Right cardiac atrium (tissue), 5 donors: Measurements from ENCODE around the gene NDUFAF8. TPM values are rescaled to one million over a fixed set of nuclear protein-coding genes. Genes with fewer than 3 reads are reported as not detected.
"Not testable (repeated sequence)": the region's sequence is repeated elsewhere in the genome, so short reads cannot be mapped to it uniquely, and the experiment has no call there.

ENCODE experiments used
- ATAC-seq, 2 donors: fragments of 200-7000 bp; cut with Tn5 transposase; one replicate each; pipeline versions ENCODE4 v1.8.0 to v1.9.1; 2020; ENCODE audit warnings: moderate library complexity in 2 of 2, mild to moderate bottlenecking in 1 of 2
- DNase-seq, 3 donors: peaks; one replicate each; pipeline ENCODE4 v3.0.0-alpha.2; 2020
- H3K27ac ChIP-seq: one replicate; pipeline ENCODE4 v1.5.1; 2013; ENCODE audit warnings: mild to moderate bottlenecking, low read length, control low read depth, moderate library complexity
- H3K27me3 ChIP-seq: one replicate; pipeline ENCODE4 v1.6.1; 2013; ENCODE audit not compliant: control insufficient read depth, insufficient read depth
- H3K4me1 ChIP-seq: one replicate; pipeline ENCODE4 v1.6.1; 2013; ENCODE audit warnings: low read length; ENCODE audit not compliant: control insufficient read depth, insufficient read depth
- H3K4me3 ChIP-seq: one replicate; pipeline ENCODE4 v1.5.1; 2013; ENCODE audit warnings: low read length, control low read depth
- H3K9me3 ChIP-seq: one replicate; pipeline ENCODE4 v1.6.1; 2013; ENCODE audit warnings: low read length; ENCODE audit not compliant: control insufficient read depth
- WGBS: extraction: QIAGEN DNeasy Blood & Tissue Kit; methylation state at CpG from one replicate; pipeline ENCODE4 v1.1.7; 2013; 5-methylcytosine and 5-hydroxymethylcytosine counted together
- intact Hi-C, 4 donors: fragments of 100-400 bp; cut with DNase I; formaldehyde crosslinking; loops; one replicate each; pipeline versions ENCODE4 v1.11.0 to v1.14.0; 2022 to 2023
- polyA plus RNA-seq: library from polyadenylated mRNA; stranded (reverse); fragments of 200-250 nt; gene quantifications from one replicate; pipeline ENCODE4 v1.2.3, GENCODE V29; 2013
- total RNA-seq, 4 donors: library from RNA; stranded (reverse); fragmentation: NEBNext Ultra II Directional; extraction: Animal tissue kit (Norgen Biotek cat#: 25700); gene quantifications; one replicate each; pipeline ENCODE4 v1.2.1, GENCODE V29; 2021
- donor health status: healthy with polysubstance abuse.
- donor health status: DM: no; HTN: yes; CAD: no.
- donor health status: DM: no; HTN: no; CAD: no.
- donor health status: DM: no; HTN: yes; CAD: no; lungs with severe emphysema.
- donor health status: DM: yes; HTN: yes; CAD: no.

NDUFAF8 gene
- total and polyA plus RNA-seq, 5 donors = 51.5 to 75.4 (median 55.0) TPM

DNA sequence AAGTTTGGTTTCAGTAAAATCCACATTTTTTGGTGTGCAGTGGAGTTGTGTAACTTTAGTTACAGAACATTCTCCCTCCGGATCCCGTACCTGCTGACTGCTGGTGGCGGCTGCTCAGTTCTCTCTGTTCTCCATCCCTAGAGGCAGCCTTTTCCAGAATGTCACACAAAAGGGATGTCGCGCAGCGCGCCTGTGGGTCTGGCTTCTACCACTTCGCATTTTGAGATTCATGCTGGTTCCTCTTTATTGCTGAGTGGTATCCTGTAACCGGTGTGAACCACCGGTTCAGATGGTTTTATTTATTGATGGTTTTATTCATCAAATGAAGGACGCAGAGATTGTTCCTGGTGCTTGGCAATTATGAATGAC, 15.4 kb upstream of the NDUFAF8 start:
- 25% methylated on average over 11 of the region's 11 CpGs for WGBS
- no peaks in the 10 kb centered on the region for H3K27me3 ChIP-seq
- H3K4me3 ChIP-seq = peak overlapping the region; percentile 49
- ATAC-seq (no peak), DNase-seq (peak in 2 of 3 donors; percentile 51 to 57)
- no peak overlapping the region for H3K27ac ChIP-seq
- peaks cover 2% of the 10 kb centered on the region for H3K4me1 ChIP-seq
- intact Hi-C loops = no loop called here
- H3K9me3 ChIP-seq = no peaks in the 10 kb centered on the region

DNA sequence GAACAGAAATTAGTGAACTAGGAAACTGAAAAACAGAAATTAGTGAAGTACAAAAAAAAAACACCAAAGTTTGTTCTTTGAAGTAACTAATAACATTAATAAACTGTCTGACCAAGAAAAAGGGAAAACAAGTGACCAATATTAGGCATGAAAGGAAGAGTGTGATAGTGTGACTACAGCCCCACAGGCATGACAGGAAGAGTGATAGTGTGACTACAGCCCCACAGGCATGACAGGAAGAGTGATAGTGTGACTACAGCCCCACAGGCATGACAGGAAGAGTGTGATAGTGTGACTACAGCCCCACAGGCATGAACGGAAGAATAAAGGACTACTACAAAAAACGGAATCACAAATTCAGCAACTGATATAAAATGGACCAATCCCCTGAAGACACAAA, 11.5 kb upstream of the NDUFAF8 start:
- intact Hi-C loops, H3K4me3 ChIP-seq, H3K9me3 ChIP-seq, H3K4me1 ChIP-seq, H3K27me3 ChIP-seq, DNase-seq, ATAC-seq, H3K27ac ChIP-seq: not testable (repeated sequence)
- WGBS = 39% methylated on average over 2 of the region's 2 CpGs

DNA sequence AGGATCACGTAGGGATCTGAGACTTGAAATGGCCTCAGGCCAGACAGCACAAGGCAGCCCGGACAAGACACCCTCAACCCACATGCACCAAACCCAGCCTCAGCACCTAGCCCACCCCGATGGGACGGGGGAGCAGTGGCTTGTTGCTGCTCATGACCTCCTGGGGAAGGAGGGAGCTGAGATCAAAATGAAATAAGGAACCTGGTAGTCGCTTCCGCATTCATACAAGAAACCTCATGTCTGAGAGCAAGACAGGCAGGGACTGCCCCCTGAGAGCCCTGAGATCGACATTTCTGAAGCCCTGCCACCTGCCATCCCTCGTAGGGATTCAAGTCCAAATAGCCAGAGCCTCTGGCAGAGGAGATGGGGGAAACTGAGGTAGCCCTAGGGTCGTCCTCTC, 10.7 kb upstream of the NDUFAF8 start:
- DNase-seq (peak in 1 of 3 donors; percentile 24), ATAC-seq (no peak)
- intact Hi-C loops = no loop called here
- H3K4me3 ChIP-seq = no peak overlapping the region
- no peaks in the 10 kb centered on the region for H3K9me3 ChIP-seq
- H3K4me1 ChIP-seq = no peaks in the 10 kb centered on the region
- H3K27ac ChIP-seq = no peak overlapping the region
- 73% methylated on average over 9 of the region's 9 CpGs for WGBS
- no peaks in the 10 kb centered on the region for H3K27me3 ChIP-seq

DNA sequence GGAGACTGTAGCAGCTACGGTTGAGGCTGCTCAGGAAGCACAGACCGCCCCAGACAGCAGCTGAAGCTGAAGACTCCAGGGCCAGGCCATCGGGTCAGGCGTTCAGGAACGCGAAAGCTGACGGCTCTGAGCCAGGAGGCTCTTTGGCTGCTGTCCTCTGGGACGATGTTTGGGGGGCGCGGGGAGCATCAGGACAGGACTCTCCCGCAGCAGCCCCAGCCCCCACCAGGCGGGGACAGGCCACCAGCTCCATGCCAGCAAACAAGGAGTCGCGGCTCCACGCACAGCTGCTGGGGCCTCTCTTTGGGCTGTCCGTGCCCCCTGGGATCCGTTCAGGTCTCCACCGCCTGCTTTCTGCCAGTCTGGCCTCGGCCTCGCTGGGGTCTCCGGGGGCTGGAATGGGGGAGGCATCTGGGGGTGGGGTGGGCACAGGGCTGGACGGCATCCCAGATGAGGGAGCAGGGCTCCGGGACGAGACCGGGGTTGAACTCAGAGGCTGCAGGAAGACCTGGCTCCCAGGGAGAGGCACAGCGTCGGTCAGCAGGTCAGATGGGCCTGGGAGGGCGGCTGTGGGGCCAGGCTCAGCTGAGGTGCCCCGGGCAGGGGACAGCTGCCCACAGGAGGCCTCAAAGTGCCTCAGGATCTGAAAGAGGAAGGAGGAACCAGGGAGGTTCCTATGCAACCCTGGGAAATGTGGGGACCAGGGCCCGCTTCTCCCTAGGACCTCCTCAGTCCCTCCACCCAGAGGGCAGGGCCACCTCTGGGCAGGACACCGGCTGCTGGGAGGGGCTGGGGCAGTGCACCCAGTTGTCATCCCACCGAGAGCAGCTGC, 10.1 kb upstream of the NDUFAF8 start:
- H3K4me3 ChIP-seq = no peak overlapping the region
- DNase-seq (peak; percentile 15 to 54 (median 50)), ATAC-seq (peak in 1 of 2 donors; percentile 6)
- no peaks in the 10 kb centered on the region for H3K9me3 ChIP-seq
- no peaks in the 10 kb centered on the region for H3K4me1 ChIP-seq
- no peak overlapping the region for H3K27ac ChIP-seq
- intact Hi-C loops = no loop called here
- no peaks in the 10 kb centered on the region for H3K27me3 ChIP-seq
- 84% methylated on average over 32 of the region's 32 CpGs for WGBS

DNA sequence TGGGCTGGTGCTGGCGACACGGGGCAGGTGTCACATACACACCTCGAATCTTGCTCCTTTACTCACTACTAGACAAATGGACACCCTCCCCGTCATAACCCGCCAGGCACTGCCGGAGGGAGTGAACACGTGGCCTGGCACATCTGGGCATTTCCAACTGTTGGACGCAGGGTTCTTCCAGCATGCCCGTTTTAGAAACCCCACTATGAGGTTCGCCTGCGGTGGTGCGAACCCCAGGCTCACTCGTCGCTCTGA, 9.5 kb upstream of the NDUFAF8 start:
- ATAC-seq = no peak
- Histone ChIP-seq H3K27ac (no peak overlapping the region), H3K9me3 (no peaks in the 10 kb centered on the region), H3K27me3 (no peaks in the 10 kb centered on the region), H3K4me3 (no peak overlapping the region), H3K4me1 (no peaks in the 10 kb centered on the region)
- DNase-seq = peak in 2 of 3 donors; percentile 4 to 45
- intact Hi-C loops = no loop called here
- 94% methylated on average over 14 of the region's 14 CpGs for WGBS

DNA sequence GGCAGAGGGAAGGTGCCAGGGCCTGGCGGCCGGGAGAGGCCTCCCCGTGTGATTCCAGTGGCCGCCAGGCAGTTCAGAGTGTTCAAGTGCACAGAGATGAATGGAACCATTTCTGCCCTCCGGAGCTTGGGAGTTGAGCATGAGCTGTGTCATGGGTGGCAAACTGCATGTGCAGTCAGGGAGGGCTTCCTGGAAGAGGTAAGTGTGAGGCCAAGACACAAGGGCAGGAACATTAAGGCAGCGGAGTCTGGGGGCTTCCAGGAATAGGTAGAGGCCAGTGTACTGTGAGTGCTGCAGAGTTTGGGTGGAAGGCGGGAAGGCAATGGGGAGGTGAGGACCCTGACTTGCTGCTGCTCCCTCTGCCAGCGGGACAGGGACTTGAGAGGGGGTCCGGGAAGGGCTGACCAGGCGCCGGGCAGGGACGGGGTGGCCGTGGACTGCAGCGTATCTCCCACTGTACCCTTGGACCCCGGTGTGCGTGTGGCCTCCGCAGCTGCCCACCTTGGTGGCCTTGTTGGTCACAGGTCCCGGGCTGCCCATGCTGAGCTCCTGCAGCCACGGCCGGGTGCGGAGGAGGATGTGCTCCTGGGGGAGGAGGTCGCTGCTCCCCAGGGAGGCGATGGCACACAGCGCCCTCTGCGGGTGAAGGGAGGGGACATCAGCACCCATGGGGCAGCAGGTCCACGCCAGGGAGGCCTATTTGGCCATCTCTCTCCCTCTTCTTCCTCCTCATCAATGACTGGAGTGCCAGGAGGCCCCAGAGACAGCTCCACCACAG, 8.9 kb upstream of the NDUFAF8 start:
- intact Hi-C loops = no loop called here
- DNase-seq (peak; percentile 10 to 59 (median 50)), ATAC-seq (no peak)
- no peaks in the 10 kb centered on the region for H3K4me1 ChIP-seq
- no peaks in the 10 kb centered on the region for H3K9me3 ChIP-seq
- H3K27me3 ChIP-seq = no peaks in the 10 kb centered on the region
- no peak overlapping the region for H3K27ac ChIP-seq
- no peak overlapping the region for H3K4me3 ChIP-seq
- 91% methylated on average over 26 of the region's 26 CpGs for WGBS

DNA sequence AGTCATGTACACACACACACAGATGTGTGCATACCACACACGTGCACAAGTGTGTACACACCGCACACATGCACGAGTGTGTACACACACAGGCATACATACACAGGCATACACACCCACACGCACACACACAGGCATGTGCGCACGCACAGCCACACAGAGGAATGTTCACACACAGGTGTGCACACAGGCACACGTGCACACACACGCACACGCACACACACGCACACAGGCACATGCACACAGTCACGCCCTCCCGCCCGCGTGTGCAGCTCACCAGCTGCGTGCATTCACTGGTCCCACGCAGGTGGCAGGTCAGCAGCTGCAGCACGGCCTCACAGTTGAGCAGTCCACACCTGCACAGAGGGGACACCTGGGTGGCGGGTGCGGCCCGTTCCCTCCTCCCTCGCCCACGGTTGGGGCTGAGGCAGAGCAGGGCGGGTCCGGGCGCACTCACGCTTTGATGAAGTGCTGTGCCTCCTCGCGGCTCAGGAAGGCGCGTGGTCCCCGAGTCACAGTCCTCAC, 7.9 kb upstream of the NDUFAF8 start:
- ATAC-seq (no peak), DNase-seq (peak; percentile 18 to 54 (median 44))
- H3K4me3 ChIP-seq = no peak overlapping the region
- intact Hi-C loops = no loop called here
- H3K9me3 ChIP-seq = no peaks in the 10 kb centered on the region
- 92% methylated on average over 31 of the region's 31 CpGs for WGBS
- no peaks in the 10 kb centered on the region for H3K27me3 ChIP-seq
- H3K27ac ChIP-seq = no peak overlapping the region
- H3K4me1 ChIP-seq = no peaks in the 10 kb centered on the region

DNA sequence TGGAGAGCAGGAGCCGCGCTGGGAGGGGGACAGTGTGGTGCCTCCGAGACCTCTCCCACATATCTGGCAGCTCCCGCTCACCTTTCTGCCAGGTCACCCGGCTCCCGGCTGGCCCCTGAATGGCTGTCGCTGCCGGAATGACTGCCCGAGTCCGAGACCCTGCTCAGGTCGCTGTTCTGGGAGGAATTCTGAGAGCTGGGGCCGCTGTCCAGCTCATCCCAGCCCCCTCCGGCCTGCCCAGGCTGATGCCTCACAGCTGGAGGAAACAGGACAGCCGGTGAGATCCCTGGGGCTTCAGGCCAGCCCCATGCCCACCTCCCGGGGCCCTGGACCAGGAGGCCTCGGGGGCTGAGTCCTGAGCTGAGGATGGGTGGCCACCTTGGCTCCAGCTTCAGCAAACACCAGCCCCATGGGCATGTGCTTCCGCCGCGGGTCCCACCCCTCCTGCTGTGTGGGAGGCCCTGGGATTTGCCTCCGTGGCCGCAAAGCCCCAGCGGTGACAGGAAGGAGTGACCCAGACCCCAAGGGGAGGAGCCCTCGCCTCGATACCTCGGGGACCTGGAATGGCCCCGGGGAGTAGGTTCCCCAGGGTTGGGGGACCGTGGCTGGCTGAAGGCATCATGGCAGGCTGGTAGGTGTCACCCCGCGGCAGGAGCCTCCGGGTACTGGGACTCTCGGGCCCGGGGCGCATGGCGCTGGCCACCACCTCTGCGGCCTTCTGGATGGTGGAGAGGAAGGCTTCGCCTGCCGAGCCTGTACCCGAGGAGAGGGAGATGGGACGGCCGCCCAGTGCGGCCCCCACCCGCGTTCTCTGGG, 7.1 kb upstream of the NDUFAF8 start:
- intact Hi-C loops = no loop called here
- H3K4me1 ChIP-seq = no peaks in the 10 kb centered on the region
- H3K9me3 ChIP-seq = no peaks in the 10 kb centered on the region
- ATAC-seq (no peak), DNase-seq (peak; percentile 11 to 56 (median 45))
- H3K4me3 ChIP-seq = no peak overlapping the region
- no peak overlapping the region for H3K27ac ChIP-seq
- 87% methylated on average over 43 of the region's 43 CpGs for WGBS
- no peaks in the 10 kb centered on the region for H3K27me3 ChIP-seq

DNA sequence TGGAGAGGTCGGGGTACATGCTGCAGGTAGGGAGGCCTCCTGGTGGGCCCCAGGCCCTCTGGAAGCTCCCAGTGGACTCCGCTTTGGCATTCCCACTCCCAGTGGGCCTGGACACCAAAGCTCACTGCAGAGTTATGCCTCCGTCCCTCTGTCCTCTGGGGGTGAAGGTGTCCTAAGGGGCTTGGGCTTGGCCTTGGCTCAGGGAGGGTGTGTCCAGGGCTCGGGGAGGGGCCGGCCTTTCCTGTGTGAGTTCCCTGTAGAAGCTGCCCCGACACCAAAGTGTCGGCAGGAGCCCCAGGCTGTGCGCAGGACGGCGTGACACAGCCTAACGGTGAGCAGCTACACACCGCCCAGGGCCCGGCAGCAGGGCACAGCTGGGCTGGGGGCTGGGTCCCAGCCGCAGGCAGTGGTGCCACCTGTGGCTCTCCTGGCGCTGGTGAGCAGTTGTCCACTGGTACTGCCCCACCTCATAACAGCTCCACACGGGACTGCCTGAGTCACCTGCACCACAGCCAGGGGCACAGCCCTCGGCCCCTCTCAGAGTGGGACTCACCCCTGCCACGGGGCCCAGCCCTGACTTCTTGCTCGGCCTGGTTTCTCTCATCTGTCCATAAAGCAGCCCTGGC, 6.4 kb upstream of the NDUFAF8 start:
- H3K27me3 ChIP-seq = no peaks in the 10 kb centered on the region
- ATAC-seq = no peak
- intact Hi-C loops = no loop called here
- no peak overlapping the region for H3K27ac ChIP-seq
- 87% methylated on average over 19 of the region's 19 CpGs for WGBS
- H3K9me3 ChIP-seq = no peaks in the 10 kb centered on the region
- H3K4me3 ChIP-seq = no peak overlapping the region
- H3K4me1 ChIP-seq = no peaks in the 10 kb centered on the region
- DNase-seq = peak; percentile 13 to 48 (median 47)

DNA sequence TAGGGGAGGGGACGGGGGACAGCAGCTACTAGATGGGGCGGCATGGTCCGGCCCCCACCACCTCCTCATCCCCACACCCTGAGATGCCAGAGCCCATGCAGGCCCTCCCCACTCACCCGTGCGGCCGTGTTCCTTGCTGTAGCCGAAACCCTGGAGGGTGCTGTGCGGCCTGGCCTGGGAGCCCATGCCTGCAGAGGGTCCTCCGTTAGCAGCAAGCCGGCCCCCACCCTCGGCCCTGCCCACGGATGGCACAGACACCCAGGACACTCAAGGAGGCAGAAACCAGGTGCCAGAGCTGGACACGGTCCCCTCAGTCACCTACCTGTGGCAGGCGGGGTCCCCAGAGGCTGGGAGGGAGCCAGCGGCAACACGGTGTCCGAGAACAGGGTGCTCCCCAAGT, 5.8 kb upstream of the NDUFAF8 start:
- Histone ChIP-seq H3K27ac (no peak overlapping the region), H3K9me3 (no peaks in the 10 kb centered on the region), H3K4me3 (no peak overlapping the region), H3K4me1 (peaks cover 4% of the 10 kb centered on the region), H3K27me3 (no peaks in the 10 kb centered on the region)
- 93% methylated on average over 17 of the region's 17 CpGs for WGBS
- DNase-seq (peak; percentile 9 to 63 (median 44)), ATAC-seq (no peak)
- intact Hi-C loops = no loop called here
